ENCODE measurements around the gene RPE65. TPM values are rescaled to one million over a fixed set of nuclear protein-coding genes. Genes with fewer than 3 reads are reported as not detected.

Gene RPE65
- total and polyA plus RNA-seq, 2 donors (not counting 3 experiments of a cell fraction or from before 2014, with no cell fraction given) = not detected

GRCh38 chr1:68485431-68486022, 35.8 kb upstream of the RPE65 start:
- Histone ChIP-seq H3K4me1 (ENCODE audit: control insufficient read depth, extremely low read depth, insufficient read depth, low read length) (no peaks in the 10 kb centered on the region), H3K4me3 (replicated peaks in 1 of 3; ENCODE audit: insufficient read depth in 1 of 3, low read depth in 1 of 3, low read length in 3 of 3) (no peak overlapping the region), H3K79me2 (ENCODE audit: control insufficient read depth, insufficient read depth, low read length) (peaks cover 5% of the 10 kb centered on the region), H3K4me2 (ENCODE audit: insufficient read depth, low read length) (no peak overlapping the region), H3K36me3 (ENCODE audit: control insufficient read depth in 2 of 2, extremely low read depth in 1 of 2, insufficient read depth in 2 of 2, low read length in 2 of 2) (peaks cover 0 to 11% of the 10 kb centered on the region in 2 experiments), H3K9me1 (replicated peaks; ENCODE audit: control insufficient read depth, extremely low read depth, insufficient read depth, low read length) (no peaks in the 10 kb centered on the region), H4K20me1 (replicated peaks; ENCODE audit: control insufficient read depth, extremely low read depth, insufficient read depth, low read length) (no peaks in the 10 kb centered on the region), H3K9me3 (replicated peaks; ENCODE audit: control insufficient read depth, insufficient read depth, low read length) (no peaks in the 10 kb centered on the region), H3K27me3 (ENCODE audit: control insufficient read depth in 2 of 2, insufficient read depth in 2 of 2, low read length in 2 of 2) (no peaks in the 10 kb centered on the region), H2AFZ (ENCODE audit: low read depth, low read length) (no peak overlapping the region), H3K27ac (ENCODE audit: insufficient read depth, low read depth, low read length) (no peak overlapping the region), H3K9ac (replicated peaks; ENCODE audit: extremely low read depth, insufficient read depth, low read length) (no peak overlapping the region)
- no peak for DNase-seq (ENCODE audit: low read depth, low spot score)
- ChIA-PET POLR2A (no interaction called here), CTCF (interaction anchor here (1.0 to 2.5 kb wide), 2 partner anchors 15 to 1253 kb away, joined by 4 to 7 read pairs; no protein-coding TSS in a partner anchor)
- BruUV-seq (replicated peaks) = no TSS peak
- TF ChIP-seq GATA2 (IDR thresholded peaks at IDR 0.05; ENCODE audit: insufficient read depth, insufficient read length, low read depth, low read length) (no peak), MAX (IDR thresholded peaks at IDR 0.05; ENCODE audit: insufficient read depth, insufficient read length) (no peak), FOS (IDR thresholded peaks at IDR 0.05; ENCODE audit: borderline replicate concordance, insufficient read depth, low read length) (no peak), MYC (IDR thresholded peaks at IDR 0.05; ENCODE audit: low read depth, low read length) (no peak), CTCF (IDR thresholded peaks at IDR 0.05; ENCODE audit: extremely low read depth in 1 of 2, insufficient read depth in 1 of 2, low read depth in 1 of 2, low read length in 2 of 2) (no peak), EZH2 (IDR thresholded peaks at IDR 0.05; ENCODE audit: borderline replicate concordance, low read depth, low read length, severe bottlenecking) (no peak), JUN (IDR thresholded peaks at IDR 0.05; ENCODE audit: borderline replicate concordance, insufficient read depth, insufficient read length, low read depth) (no peak), POLR2AphosphoS5 (IDR thresholded peaks at IDR 0.05; ENCODE audit: insufficient read depth, low read depth, low read length) (no peak), POLR2A (IDR thresholded peaks at IDR 0.05; ENCODE audit: low read depth, low read length) (no peak)
- dilution Hi-C loops (cut with MboI; ENCODE audit: extremely low pct_ligation_motif_present, low sequenced_read_pairs) = no loop called here
- no peak for FAIRE-seq
- intact Hi-C loops (cut with micrococcal nuclease) = no loop called here
